Lung (tissue), 12 donors: ENCODE data around the gene DYRK2. TPM values are rescaled to one million over a fixed set of nuclear protein-coding genes. Genes with fewer than 3 reads are reported as not detected.

Source experiments
- ATAC-seq: fragments of 200-7000 bp; cut with Tn5 transposase; one replicate; pipeline ENCODE4 v1.9.1; 2020; ENCODE audit warnings: moderate number of reproducible peaks; ENCODE audit not compliant: insufficient read depth, low FRiP score
- DNase-seq, 3 donors: peaks; one replicate each; pipeline ENCODE4 v3.0.0-alpha.2; 2013 to 2017
- H3K27ac ChIP-seq, 2 donors: one replicate each; pipeline ENCODE4 v1.5.1; 2013; ENCODE audit warnings: mild to moderate bottlenecking in 2 of 2, moderate library complexity in 2 of 2, control low read depth in 1 of 2, inconsistent platforms in 1 of 2, low read depth in 1 of 2, low read length in 1 of 2
- H3K27me3 ChIP-seq, 3 donors: one replicate each; pipeline ENCODE4 v1.5.1; 2013; ENCODE audit warnings: low read length in 2 of 3; ENCODE audit not compliant: control insufficient read depth in 3 of 3, insufficient read depth in 3 of 3
- H3K36me3 ChIP-seq, 4 donors: one replicate each; pipeline ENCODE4 v1.5.1; 2013; ENCODE audit warnings: low read length in 4 of 4, mild to moderate bottlenecking in 1 of 4, moderate library complexity in 1 of 4; ENCODE audit not compliant: control insufficient read depth in 4 of 4, insufficient read depth in 4 of 4
- H3K4me1 ChIP-seq, 5 donors: one replicate each; pipeline ENCODE4 v1.5.1; 2013; ENCODE audit warnings: low read length in 5 of 5, mild to moderate bottlenecking in 2 of 5, moderate library complexity in 1 of 5; ENCODE audit not compliant: control insufficient read depth in 5 of 5, insufficient read depth in 5 of 5
- H3K4me3 ChIP-seq: one replicate; pipeline ENCODE4 v1.5.1; 2013; ENCODE audit warnings: mild to moderate bottlenecking, control low read depth, moderate library complexity
- H3K9ac ChIP-seq, 2 donors: one replicate each; pipeline ENCODE4 v1.5.1; 2013; ENCODE audit warnings: low read length in 2 of 2, control low read depth in 1 of 2; ENCODE audit not compliant: insufficient read depth in 1 of 2
- H3K9me3 ChIP-seq, 4 donors: one replicate each; pipeline ENCODE4 v1.5.1; 2013; ENCODE audit warnings: low read length in 3 of 4, mild to moderate bottlenecking in 1 of 4, moderate library complexity in 1 of 4; ENCODE audit not compliant: control insufficient read depth in 4 of 4, insufficient read depth in 3 of 4
- CTCF ChIP-seq: IDR thresholded peaks from 2 replicates; pipeline ENCODE4 v1.5.1; 2012; ENCODE audit warnings: mild to moderate bottlenecking; ENCODE audit errors: control extremely low read depth, extremely low read depth
- WGBS, 2 donors: extraction: QIAGEN DNeasy Blood & Tissue Kit; methylation state at CpG; one replicate each; pipeline ENCODE4 v1.1.7; 2013; 5-methylcytosine and 5-hydroxymethylcytosine counted together
- polyA plus RNA-seq, 2 donors: library from polyadenylated mRNA; stranded (reverse); fragments of 200-250 nt; gene quantifications; one replicate each; pipeline ENCODE4 v1.2.1, GENCODE V29; 2013
- total RNA-seq, 2 donors: library from RNA; depleted of rRNA in 1 of 2; stranded (reverse); fragments of >200 nt in 1 of 2; gene quantifications; one replicate each; pipeline ENCODE4 v1.2.1, GENCODE V29; 2014 to 2021
- donor health status: control.
- donor health status: control.
- donor health status: Bipolar disorder and iron deficiency.
- donor health status: healthy.
- donor health status: DM: yes; HTN: yes; CAD: no.

The DYRK2 gene
- total and polyA plus RNA-seq, 4 donors, result 3.1 to 34.9 (median 12.7) TPM

GRCh38 chr12:67712011-67712410 is 63.5 kb downstream of the DYRK2 start:
- 90 to 97% methylated on average over 1 of the region's 1 CpG for WGBS, 2 donors
- H3K27ac ChIP-seq, result no peak overlapping the region
- no peak for ATAC-seq
- no peaks in the 10 kb centered on the region for H3K27me3 ChIP-seq
- H3K9me3 ChIP-seq, result no peaks in the 10 kb centered on the region
- H3K36me3 ChIP-seq, result no peaks in the 10 kb centered on the region
- peaks cover 0 to 7% (median 0%) of the 10 kb centered on the region in 5 donors for H3K4me1 ChIP-seq
- H3K4me3 ChIP-seq, result no peak overlapping the region
- no peak for DNase-seq
- H3K9ac ChIP-seq, result no peak overlapping the region
- TF ChIP-seq CTCF, result no peak

- Histone ChIP-seq H3K36me3 (no peaks in the 10 kb centered on the region), H3K9ac (no peak overlapping the region), H3K9me3 (no peaks in the 10 kb centered on the region), H3K4me1 (peaks cover 0 to 6% (median 0%) of the 10 kb centered on the region in 5 donors), H3K27me3 (no peaks in the 10 kb centered on the region), H3K4me3 (no peak overlapping the region), H3K27ac (no peak overlapping the region)
- ATAC-seq, result no peak
- no peak for TF ChIP-seq CTCF
- WGBS, 2 donors, result 38 to 53% methylated on average over 1 of the region's 1 CpG
- no peak for DNase-seq
Observed at GRCh38 chr12:67714648-67715047, 66.1 kb downstream of the DYRK2 start.
